Posterior vena cava (tissue), 2 donors: ENCODE results near the gene OR2T34. TPM values are rescaled to one million over a fixed set of nuclear protein-coding genes. Genes with fewer than 3 reads are reported as not detected.
"Not testable (repeated sequence)": the region's sequence is repeated elsewhere in the genome, so short reads cannot be mapped to it uniquely, and the experiment has no call there.

Experiments
- DNase-seq: peaks from one replicate; pipeline ENCODE4 v3.0.0-alpha.2; 2020; ENCODE audit warnings: low spot score
- intact Hi-C, 2 donors: fragments of 100-400 bp; cut with DNase I; formaldehyde crosslinking; loops; one replicate each; pipeline versions ENCODE4 v1.14.1 to v1.14.2; 2022 to 2023
- long read RNA-seq, 2 donors: library from polyadenylated mRNA; unstranded; transcript quantifications; one replicate each; pipeline ENCODE4 v2.0.0, GENCODE V29; 2020 to 2021
- total RNA-seq, 2 donors: library from RNA; stranded (reverse); fragmentation: NEBNext Ultra II Directional; extraction: Animal tissue kit (Norgen Biotek cat#: 25700); gene quantifications; one replicate each; pipeline ENCODE4 v1.2.1, GENCODE V29; 2021
- donor health status: DM: yes; HTN: yes; CAD: no.
- donor health status: DM: yes; HTN: yes; CAD: no.

OR2T34 gene
- not detected for total RNA-seq
- long read RNA-seq, donor 1, result 0 reads
- long read RNA-seq, donor 2, result 0 reads

DNA sequence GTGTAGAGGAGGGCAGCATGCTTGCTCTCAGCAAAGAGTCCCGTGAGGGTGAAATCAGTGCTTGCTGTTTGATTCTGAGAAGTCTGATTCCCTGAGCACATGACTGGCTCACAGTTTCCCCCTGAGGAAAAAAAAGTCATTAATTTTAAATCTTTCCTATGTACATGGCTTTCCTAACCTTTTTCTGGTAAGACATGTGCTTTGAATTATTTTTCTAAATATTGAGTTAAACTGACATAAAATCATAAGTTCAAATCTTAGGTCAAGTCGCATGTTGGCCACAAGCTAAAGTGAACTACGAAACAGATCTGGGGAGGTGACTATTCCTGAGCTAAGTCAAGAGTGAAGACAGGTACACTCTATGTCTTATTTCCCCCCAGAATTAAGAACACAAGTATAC lies at the start of gene OR2T34:
TSS of gene OR2T34 (minus strand) at position 101 of the 400 bp plus-strand sequence. CDS start at position 101, 0 bp downstream.
- DNase-seq, intact Hi-C loops: not testable (repeated sequence)

GRCh38 chr1:248622570-248623001 lies 48.0 kb upstream of the OR2T34 start:
- DNase-seq, result no peak
- intact Hi-C loops, result no loop called here

- intact Hi-C loops, result no loop called here
- DNase-seq, result no peak
Measured at GRCh38 chr1:248621770-248622169, 47.2 kb upstream of the OR2T34 start.

DNA sequence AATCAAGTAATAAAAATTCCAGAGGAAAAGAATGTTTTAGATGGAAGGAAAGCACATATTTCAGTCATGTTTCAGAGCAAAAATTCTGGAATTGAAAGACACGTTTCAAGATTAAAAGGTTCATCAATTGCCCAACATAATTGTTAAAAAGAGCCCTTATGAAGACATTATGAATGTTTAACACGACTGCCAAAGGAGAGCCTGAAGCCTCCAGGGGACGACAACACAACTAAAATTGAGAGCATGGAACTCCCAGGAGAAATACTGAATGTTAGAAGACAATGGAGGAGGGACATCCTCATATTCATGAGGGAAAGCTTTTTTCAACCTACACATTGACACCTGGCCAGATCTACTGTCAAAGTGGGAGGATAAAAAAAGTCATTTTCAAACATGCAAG lies 44.3 kb upstream of the OR2T34 start:
- no peak for DNase-seq
- intact Hi-C loops, result no loop called here

DNA sequence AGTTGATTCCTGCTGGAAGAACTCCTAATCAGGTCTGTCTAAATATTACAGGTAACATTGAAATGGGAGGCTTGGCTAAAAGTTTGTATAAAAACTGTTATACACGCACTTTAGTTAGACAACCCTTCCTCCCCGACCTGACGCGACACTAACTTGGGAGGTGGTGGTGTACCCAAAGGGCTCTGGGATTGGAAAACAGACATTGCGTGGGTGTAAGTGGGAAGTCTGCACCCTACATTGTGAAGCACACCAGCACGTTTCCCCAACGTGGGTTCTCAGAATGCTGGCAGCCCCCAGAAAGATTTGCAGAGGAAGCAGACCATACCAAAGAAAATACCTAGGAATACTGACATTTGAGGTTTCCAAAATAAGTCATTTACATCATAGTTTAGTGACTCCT lies 43.6 kb upstream of the OR2T34 start:
- intact Hi-C loops, result no loop called here
- no peak for DNase-seq

GRCh38 chr1:248613742-248614141 lies 39.2 kb upstream of the OR2T34 start:
- no peak for DNase-seq
- intact Hi-C loops, result no loop called here

- DNase-seq, result no peak
- intact Hi-C loops, result no loop called here
Measured at GRCh38 chr1:248611883-248612414, 37.4 kb upstream of the OR2T34 start.

DNA sequence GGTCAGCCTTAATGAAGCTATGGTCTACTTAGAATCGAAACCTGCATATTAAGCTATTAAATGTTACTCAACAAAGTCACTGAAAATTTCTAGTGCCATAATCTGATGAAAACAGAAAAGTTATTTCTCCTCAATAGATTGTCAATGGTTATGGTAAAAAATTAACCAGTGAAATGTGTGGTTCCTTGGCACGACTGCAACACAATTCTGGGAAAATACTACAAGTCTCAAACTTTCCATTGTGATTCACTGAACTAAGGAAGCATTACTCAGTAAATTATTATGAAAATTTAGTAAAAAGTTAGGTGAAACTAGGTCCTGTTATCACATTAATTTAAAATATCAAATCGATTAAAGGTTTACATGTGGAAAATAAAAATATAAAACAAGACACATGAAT lies 35.7 kb upstream of the OR2T34 start:
- intact Hi-C loops, result no loop called here
- DNase-seq, result no peak

DNA sequence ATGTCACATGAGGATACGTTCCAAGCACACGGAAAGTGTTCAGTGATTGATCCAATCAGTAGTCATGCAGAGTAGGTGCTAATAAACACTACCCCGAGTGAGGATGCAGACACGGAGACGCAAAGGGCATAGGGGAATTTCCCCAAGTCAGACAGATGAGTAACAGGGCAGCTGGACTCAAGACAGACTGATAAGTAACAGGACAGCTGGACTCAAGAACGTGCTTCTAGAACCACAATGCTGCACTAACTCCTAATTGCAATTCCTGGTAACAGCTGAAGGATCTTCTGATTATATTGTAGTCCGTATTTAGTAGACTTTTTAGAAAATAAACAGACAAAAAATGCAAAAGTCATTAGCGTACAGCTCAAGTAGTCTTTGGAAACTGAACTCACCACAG lies 24.8 kb upstream of the OR2T34 start:
- DNase-seq, result no peak
- intact Hi-C loops, result no loop called here

- intact Hi-C loops, result no loop called here
- no peak for DNase-seq
Measured at GRCh38 chr1:248597589-248597988, 23.0 kb upstream of the OR2T34 start, which contains the start of gene OR2T10. Gene OR2T10, minus strand, starts transcription at chr1:248597700. Its CDS starts 3,932 bp downstream, at chr1:248593768.

DNA sequence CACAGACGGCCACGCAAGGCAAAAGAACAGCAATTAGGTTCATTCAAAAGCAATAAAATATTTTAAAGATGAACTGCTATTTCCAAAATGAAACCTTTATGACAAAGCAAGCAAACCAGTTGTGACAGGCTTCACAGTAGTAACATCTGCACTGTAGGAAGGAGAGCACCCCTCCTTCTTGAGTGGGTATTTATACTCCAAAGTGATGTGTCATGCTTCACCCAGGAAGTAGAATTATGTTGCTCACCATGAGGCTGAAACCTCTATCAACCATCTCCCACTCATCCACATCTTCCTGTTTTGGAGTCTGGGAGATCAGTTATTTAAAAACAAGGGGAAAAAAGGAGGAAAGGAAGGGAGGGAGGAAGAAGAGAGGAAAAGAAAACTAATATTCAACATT lies 22.1 kb upstream of the OR2T34 start:
- intact Hi-C loops, result no loop called here
- no peak for DNase-seq

DNA sequence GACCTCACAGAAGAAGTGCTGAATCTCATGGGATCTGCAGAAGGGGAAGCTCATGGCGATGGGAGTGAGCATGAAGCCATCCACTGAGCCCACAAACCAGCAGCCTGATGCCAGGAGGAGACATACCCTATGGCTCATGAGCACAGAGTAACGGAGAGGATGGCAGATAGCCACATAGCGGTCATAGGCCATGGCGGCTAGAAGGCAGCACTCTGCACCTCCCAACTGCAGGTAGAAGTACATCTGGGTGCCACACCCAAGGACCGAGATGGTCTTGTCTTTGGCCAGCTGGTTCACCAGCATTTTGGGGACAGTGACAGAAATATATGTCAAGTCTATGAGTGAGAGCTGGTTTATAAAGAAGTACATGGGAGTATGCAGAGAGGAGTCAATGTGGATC lies 18.7 kb upstream of the OR2T34 start:
- intact Hi-C loops, result no loop called here
- DNase-seq, result peak; percentile 55

- intact Hi-C loops, result no loop called here
- no peak for DNase-seq
Measured at GRCh38 chr1:248592655-248593054, 18.1 kb upstream of the OR2T34 start.

GRCh38 chr1:248590055-248590454 lies 15.5 kb upstream of the OR2T34 start:
- peak; percentile 70 for DNase-seq
- intact Hi-C loops, result no loop called here

DNA sequence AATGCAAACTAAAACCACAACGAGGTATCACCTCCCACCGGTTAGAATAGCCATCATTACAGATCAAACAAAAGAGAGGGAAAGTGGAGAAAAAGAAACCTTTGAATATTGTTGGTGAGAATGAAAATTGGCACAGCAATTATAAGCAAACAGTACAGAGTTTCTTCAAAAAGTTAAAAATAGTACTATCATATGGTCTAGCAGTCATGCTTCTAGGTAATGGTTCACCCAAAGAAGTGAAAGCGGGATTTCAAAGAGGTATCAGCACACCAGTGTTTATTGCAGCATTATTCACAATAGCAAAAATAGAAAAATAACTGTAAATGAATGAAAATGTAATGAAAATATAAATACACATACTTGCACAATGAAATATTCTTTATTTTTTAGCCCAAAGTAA lies 14.8 kb upstream of the OR2T34 start:
- no peak for DNase-seq
- intact Hi-C loops, result no loop called here

GRCh38 chr1:248585266-248585665 lies 10.7 kb upstream of the OR2T34 start:
- intact Hi-C loops, result no loop called here

DNA sequence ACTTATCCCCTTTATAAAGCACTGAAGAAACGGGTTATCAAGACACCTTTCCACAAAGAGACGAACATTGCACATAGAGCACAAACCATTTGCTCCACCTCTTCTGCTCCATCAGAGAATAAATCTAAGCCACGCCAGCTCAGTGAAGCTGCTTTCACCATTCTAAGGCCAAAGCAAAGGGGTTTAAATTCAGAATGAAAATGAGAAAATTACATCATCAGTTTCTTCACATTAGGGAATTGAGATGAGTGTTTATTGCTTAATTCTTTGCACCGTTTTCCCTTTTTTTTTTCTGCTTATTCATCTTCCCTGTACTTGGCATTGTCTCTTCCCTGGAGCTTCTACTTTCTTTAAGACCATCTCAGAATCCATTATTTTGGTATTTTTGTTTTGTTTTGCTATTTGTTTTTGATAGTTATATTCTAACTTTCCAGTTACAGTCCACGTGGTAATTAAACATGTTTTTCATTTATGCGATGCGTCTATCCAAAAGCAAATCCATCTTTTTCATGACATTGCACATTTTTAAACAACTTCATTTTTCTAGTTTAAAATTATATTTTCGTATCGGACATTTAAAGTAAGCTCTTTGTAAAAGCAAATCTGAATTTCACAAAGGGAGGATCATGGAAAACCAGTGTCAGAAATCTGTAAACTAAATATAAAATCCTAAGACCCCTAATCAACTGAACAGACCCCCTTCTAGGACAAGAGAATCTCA lies 1.9 kb upstream of the OR2T34 start:
- DNase-seq, result no peak
- intact Hi-C loops, result no loop called here

More at GRCh38 chr1:248585266-248585665, 10.7 kb upstream of the OR2T34 start:
- no peak for DNase-seq

GRCh38 chr1:248573856-248574255 lies 701 bp downstream of the OR2T34 start:
- intact Hi-C loops, DNase-seq: not testable (repeated sequence)

DNA sequence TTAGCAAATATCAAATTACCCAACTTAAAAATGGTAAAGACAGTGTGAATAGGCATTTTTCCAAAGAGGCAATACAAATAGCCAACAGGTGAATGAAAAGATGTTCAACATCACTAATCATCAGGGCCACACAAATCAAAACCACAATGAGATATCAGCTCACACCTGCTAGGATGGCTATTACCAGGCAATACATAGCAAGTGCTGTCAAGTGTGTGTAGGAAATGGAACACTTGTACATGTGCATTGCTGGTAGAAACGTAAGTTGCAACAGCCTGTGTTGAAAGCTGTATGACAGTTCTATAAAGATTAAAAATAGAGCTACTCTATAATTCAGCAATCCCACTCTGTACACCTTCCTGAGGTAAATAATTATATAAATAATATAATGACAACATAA lies 2.5 kb downstream of the OR2T34 start:
- DNase-seq, intact Hi-C loops: not testable (repeated sequence)

DNA sequence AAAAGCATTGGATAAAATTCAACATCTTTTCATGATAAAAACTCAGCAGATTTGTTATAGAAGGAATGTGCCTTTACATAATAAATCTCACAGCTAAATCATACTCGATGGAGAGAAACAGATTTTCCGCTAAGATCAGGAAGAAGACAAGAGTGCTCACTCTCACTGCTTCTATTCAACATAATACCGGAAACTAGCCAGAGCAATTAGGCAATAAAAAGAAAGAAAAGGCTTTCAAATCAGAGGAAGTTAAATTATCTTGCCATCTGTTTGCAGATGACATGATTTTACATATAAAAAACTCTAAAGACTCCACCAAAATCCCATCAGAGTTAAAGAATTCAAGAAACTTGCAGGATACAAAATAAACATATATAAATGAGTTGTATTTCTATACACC lies 3.7 kb downstream of the OR2T34 start:
- intact Hi-C loops, DNase-seq: not testable (repeated sequence)

- intact Hi-C loops, DNase-seq: not testable (repeated sequence)
Measured at GRCh38 chr1:248569049-248569448, 5.5 kb downstream of the OR2T34 start.
